KMS-11 (cell line): ENCODE results near the gene SND1.

Source experiments
- H2AFZ ChIP-seq: fragments of 200-600 bp; sonication (generic); 2 replicates; pipeline ENCODE4 v1.6.1; 2016; ENCODE audit warnings: antibody characterized with exemption, mixed run types, low read depth
- H3K27ac ChIP-seq: fragments of 200-600 bp; sonication (generic); 2 replicates; pipeline ENCODE4 v1.6.1; 2016; ENCODE audit warnings: mild to moderate bottlenecking, mixed run types
- H3K27me3 ChIP-seq: fragments of 200-600 bp; sonication (generic); 2 replicates; pipeline ENCODE4 v1.6.1; 2017; ENCODE audit warnings: mild to moderate bottlenecking, low read depth, mixed run types, moderate library complexity; ENCODE audit not compliant: insufficient read depth
- H3K36me3 ChIP-seq: fragments of 200-600 bp; sonication (generic); 2 replicates; pipeline ENCODE4 v1.6.1; 2017; ENCODE audit warnings: mild to moderate bottlenecking, mixed run types; ENCODE audit not compliant: insufficient read depth
- H3K4me1 ChIP-seq: fragments of 200-600 bp; sonication (generic); 2 replicates; pipeline ENCODE4 v1.6.1; 2016; ENCODE audit warnings: mild to moderate bottlenecking, low read depth, mixed run types; ENCODE audit not compliant: poor library complexity, severe bottlenecking
- H3K4me2 ChIP-seq: fragments of 200-600 bp; sonication (generic); 2 replicates; pipeline ENCODE4 v1.7.0; 2016; ENCODE audit warnings: mild to moderate bottlenecking, mixed run types
- H3K4me3 ChIP-seq: fragments of 200-600 bp; sonication (generic); IDR thresholded peaks from 2 replicates; pipeline ENCODE4 v1.6.1; 2017; ENCODE audit warnings: low read depth, low read length, mixed read lengths; ENCODE audit not compliant: insufficient read depth
- H3K79me2 ChIP-seq: fragments of 200-600 bp; sonication (generic); 2 replicates; pipeline ENCODE4 v1.6.1; 2016; ENCODE audit warnings: low read depth, mixed run types; ENCODE audit not compliant: insufficient read depth
- H3K9ac ChIP-seq: fragments of 200-600 bp; sonication (generic); 2 replicates; pipeline ENCODE4 v1.6.1; 2016; ENCODE audit warnings: mild to moderate bottlenecking, mixed run types
- H4K20me1 ChIP-seq: fragments of 200-600 bp; sonication (generic); 2 replicates; pipeline ENCODE4 v1.6.1; 2016; ENCODE audit warnings: mild to moderate bottlenecking, mixed run types; ENCODE audit not compliant: insufficient read depth
- CTCF ChIP-seq: fragments of 200-600 bp; sonication (generic); conservative IDR thresholded peaks from 2 replicates; pipeline ENCODE4 v1.6.1; 2017; ENCODE audit warnings: low read depth, mild to moderate bottlenecking, antibody characterized with exemption, low read length, moderate library complexity, mixed read lengths

Gene SND1

GRCh38 chr7:128037081-128037480 lies 385.1 kb downstream of the SND1 start:
- Histone ChIP-seq H3K27me3 (no peaks in the 10 kb centered on the region), H3K27ac (no peak overlapping the region), H3K79me2 (no peaks in the 10 kb centered on the region), H3K4me2 (peak overlapping the region; percentile 40; the same call in 1 of the 2 replicates), H3K36me3 (no peaks in the 10 kb centered on the region), H3K4me1 (peaks cover 54% of the 10 kb centered on the region), H3K4me3 (no peak overlapping the region), H3K9ac (no peak overlapping the region), H4K20me1 (peaks cover 9% of the 10 kb centered on the region), H2AFZ (no peak overlapping the region)
- no peak for TF ChIP-seq CTCF

GRCh38 chr7:128037880-128038619 lies 386.1 kb downstream of the SND1 start:
- Histone ChIP-seq H3K27me3 (no peaks in the 10 kb centered on the region), H3K79me2 (no peaks in the 10 kb centered on the region), H3K27ac (no peak overlapping the region), H4K20me1 (peaks cover 9% of the 10 kb centered on the region), H3K4me3 (no peak overlapping the region), H3K4me1 (peaks cover 60% of the 10 kb centered on the region), H3K4me2 (peak overlapping the region; percentile 1; the same call in 1 of the 2 replicates), H3K9ac (no peak overlapping the region), H2AFZ (no peak overlapping the region), H3K36me3 (no peaks in the 10 kb centered on the region)
- TF ChIP-seq CTCF, result no peak

GRCh38 chr7:128039544-128039953 lies 387.6 kb downstream of the SND1 start:
- H3K9ac ChIP-seq, result no peak overlapping the region
- H3K79me2 ChIP-seq, result no peaks in the 10 kb centered on the region
- peaks cover 6% of the 10 kb centered on the region for H4K20me1 ChIP-seq
- H3K27me3 ChIP-seq, result no peaks in the 10 kb centered on the region
- no peak overlapping the region for H2AFZ ChIP-seq
- H3K27ac ChIP-seq, result no peak overlapping the region
- TF ChIP-seq CTCF, result no peak
- H3K4me3 ChIP-seq, result no peak overlapping the region
- no peaks in the 10 kb centered on the region for H3K36me3 ChIP-seq
- H3K4me2 ChIP-seq, result no peak overlapping the region
- H3K4me1 ChIP-seq, result peaks cover 59% of the 10 kb centered on the region

GRCh38 chr7:128040205-128040604 lies 388.2 kb downstream of the SND1 start:
- peaks cover 6% of the 10 kb centered on the region; the same call in 1 of the 2 replicates for H4K20me1 ChIP-seq
- no peak overlapping the region for H3K4me2 ChIP-seq
- no peak overlapping the region for H2AFZ ChIP-seq
- H3K36me3 ChIP-seq, result no peaks in the 10 kb centered on the region
- no peaks in the 10 kb centered on the region for H3K79me2 ChIP-seq
- H3K9ac ChIP-seq, result no peak overlapping the region
- H3K4me1 ChIP-seq, result peaks cover 52% of the 10 kb centered on the region
- no peak for TF ChIP-seq CTCF
- H3K4me3 ChIP-seq, result no peak overlapping the region
- no peaks in the 10 kb centered on the region for H3K27me3 ChIP-seq
- H3K27ac ChIP-seq, result no peak overlapping the region
